Tongue (tissue), 1 donor: ENCODE data around the gene SLC35F1. TPM values are rescaled to one million over a fixed set of nuclear protein-coding genes. Genes with fewer than 3 reads are reported as not detected.

ENCODE experiments used
- total RNA-seq: library from RNA; depleted of rRNA; stranded (reverse); fragments of >200 nt; gene quantifications from one replicate; pipeline ENCODE4 v1.2.3, GENCODE V29; 2014

The SLC35F1 gene
- total RNA-seq, 1 donor from 2014 or later: 6.3 TPM

Other genes with a start within 250 kb of the SLC35F1 start
- 15.3 TPM for gene NUS1, start 231.8 kb upstream of the SLC35F1 start, total RNA-seq